Endothelial cell of umbilical vein (primary cell): ENCODE results near the gene IL1RL2. TPM values are rescaled to one million over a fixed set of nuclear protein-coding genes. Genes with fewer than 3 reads are reported as not detected.

ENCODE experiments used
- BruUV-seq: library from RNA; stranded (reverse); fragments of 400-500 nt; replicated peaks from 2 replicates; lab custom pipeline; 2021; lab: Mats Ljungman, UMichigan
- CTCF ChIA-PET: fragments of 300-600, 350-600 bp; sonication (Branson Sonifier 250); formaldehyde crosslinking; loops from one replicate; lab custom pipeline; 2021; ENCODE audit warnings: antibody characterized with exemption, inconsistent platforms; lab: Charles Lee
- POLR2A ChIA-PET: fragments of 300-600, 350-600 bp; sonication (Branson Sonifier 250); formaldehyde crosslinking; loops from one replicate; lab custom pipeline; 2021; ENCODE audit warnings: antibody characterized with exemption, inconsistent platforms; lab: Charles Lee
- DNase-seq: peaks from one replicate; pipeline ENCODE4 v3.0.0-alpha.2; 2011; ENCODE audit warnings: low read depth, low spot score
- FAIRE-seq: peaks from 2 replicates; lab custom pipeline; 2011; peaks lifted over from hg19 to GRCh38; lab: Jason Lieb, UNC
- H2AFZ ChIP-seq: 2 replicates; pipeline ENCODE4 v1.6.0; 2012; ENCODE audit warnings: low read depth, low read length, control low read depth, inconsistent platforms
- H3K27ac ChIP-seq: 2 replicates; pipeline ENCODE4 v1.5.1; 2011; ENCODE audit warnings: low read depth, mild to moderate bottlenecking, control low read depth, low read length, moderate library complexity; ENCODE audit not compliant: insufficient read depth
- H3K27me3 ChIP-seq, 2 experiments: 2 replicates each; pipeline versions ENCODE4 v1.6.0 to v1.6.1; 2011; ENCODE audit warnings: low read length in 2 of 2, mixed read lengths in 1 of 2; ENCODE audit not compliant: control insufficient read depth in 2 of 2, insufficient read depth in 2 of 2
- H3K36me3 ChIP-seq, 2 experiments: 2 replicates in 1 of 2; 3 replicates in 1 of 2; pipeline ENCODE4 v1.5.1; 2011; ENCODE audit warnings: low read length in 2 of 2, mild to moderate bottlenecking in 1 of 2, moderate library complexity in 1 of 2; ENCODE audit not compliant: control insufficient read depth in 2 of 2, insufficient read depth in 2 of 2; ENCODE audit errors: extremely low read depth in 1 of 2
- H3K4me1 ChIP-seq: 3 replicates; pipeline ENCODE4 v1.5.1; 2011; ENCODE audit warnings: mild to moderate bottlenecking, low read length; ENCODE audit not compliant: control insufficient read depth, insufficient read depth; ENCODE audit errors: extremely low read depth
- H3K4me2 ChIP-seq: 2 replicates; pipeline ENCODE4 v1.6.1; 2011; ENCODE audit warnings: low read length, control low read depth, mixed read lengths; ENCODE audit not compliant: insufficient read depth
- H3K4me3 ChIP-seq, 3 experiments: fragments of 200-600 bp in 1 of 3; sonication (generic), shearing (Covaris generic) in 1 of 3; replicated peaks in 1 of 3; 2 replicates each; pipeline ENCODE4 v1.5.1; 2011 to 2016; ENCODE audit warnings: control low read depth in 3 of 3, low read length in 3 of 3, mild to moderate bottlenecking in 2 of 3, inconsistent platforms in 1 of 3, low read depth in 1 of 3, moderate library complexity in 1 of 3; ENCODE audit not compliant: insufficient read depth in 1 of 3
- H3K79me2 ChIP-seq: 2 replicates; pipeline ENCODE4 v1.6.0; 2012; ENCODE audit warnings: low read length, inconsistent platforms; ENCODE audit not compliant: control insufficient read depth, insufficient read depth
- H3K9ac ChIP-seq: replicated peaks from 2 replicates; pipeline ENCODE3; 2011; ENCODE audit warnings: low read length, control low read depth; ENCODE audit not compliant: insufficient read depth; ENCODE audit errors: extremely low read depth
- H3K9me1 ChIP-seq: replicated peaks from 3 replicates; pipeline ENCODE4 v1.6.0; 2011; ENCODE audit warnings: mild to moderate bottlenecking, low read length; ENCODE audit not compliant: control insufficient read depth, insufficient read depth; ENCODE audit errors: extremely low read depth
- H3K9me3 ChIP-seq: replicated peaks from 2 replicates; pipeline ENCODE4 v1.5.1; 2012; ENCODE audit warnings: low read length, inconsistent platforms; ENCODE audit not compliant: control insufficient read depth, insufficient read depth
- H4K20me1 ChIP-seq: replicated peaks from 2 replicates; pipeline ENCODE3; 2011; ENCODE audit warnings: mild to moderate bottlenecking, low read length; ENCODE audit not compliant: control insufficient read depth, insufficient read depth; ENCODE audit errors: extremely low read depth
- EZH2 ChIP-seq: IDR thresholded peaks from 2 replicates; pipeline ENCODE4 v1.6.1; 2012; ENCODE audit warnings: borderline replicate concordance, low read depth, mild to moderate bottlenecking, moderate library complexity, low read length, inconsistent platforms; ENCODE audit not compliant: severe bottlenecking
- FOS ChIP-seq: IDR thresholded peaks from 2 replicates; pipeline ENCODE4 v1.6.1; 2011; ENCODE audit warnings: mild to moderate bottlenecking, low read length, moderate library complexity, borderline replicate concordance; ENCODE audit not compliant: insufficient read depth
- GATA2 ChIP-seq: IDR thresholded peaks from 2 replicates; pipeline ENCODE4 v1.7.0; 2011; ENCODE audit warnings: low read depth, mild to moderate bottlenecking, moderate library complexity, mixed read lengths, low read length; ENCODE audit not compliant: insufficient read length, insufficient read depth
- JUN ChIP-seq: IDR thresholded peaks from 2 replicates; pipeline ENCODE4 v1.6.1; 2011; ENCODE audit warnings: borderline replicate concordance, low read depth; ENCODE audit not compliant: insufficient read length, insufficient read depth
- MYC ChIP-seq: IDR thresholded peaks from one replicate; pipeline ENCODE4 v1.6.1; 2011; ENCODE audit warnings: mild to moderate bottlenecking, low read depth, low read length
- POLR2A ChIP-seq: IDR thresholded peaks from 2 replicates; pipeline ENCODE4 v1.6.1; 2012; ENCODE audit warnings: low read depth, mild to moderate bottlenecking, control low read depth, low read length
- POLR2AphosphoS5 ChIP-seq: IDR thresholded peaks from 2 replicates; pipeline ENCODE4 v1.6.1; 2012; ENCODE audit warnings: low read depth, mild to moderate bottlenecking, control low read depth, low read length, moderate library complexity; ENCODE audit not compliant: insufficient read depth
- dilution Hi-C: fragments of 300-500 bp; cut with MboI; formaldehyde crosslinking; loops from one replicate; pipeline ENCODE4 v1.15.0; 2019; ENCODE audit warnings: low sequenced_read_pairs; ENCODE audit not compliant: extremely low pct_ligation_motif_present
- intact Hi-C: fragments of 100-400 bp; cut with micrococcal nuclease; formaldehyde crosslinking; loops from one replicate; pipeline ENCODE4 v1.10.0; 2022
- polyA plus RNA-seq, 4 experiments: library from polyadenylated mRNA; depleted of rRNA in 3 of 4; stranded (reverse) in 3 of 4; unstranded in 1 of 4; fragments of >200 nt; gene quantifications; 2 replicates each; pipeline versions ENCODE4 v1.2.1 to v1.2.3, GENCODE V29; 2011 to 2012; ENCODE audit warnings: missing spikeins in 1 of 4
- total RNA-seq: library from RNA; stranded (reverse); gene quantifications from 2 replicates; pipeline ENCODE4 v1.2.3, GENCODE V29; 2021
- TF ChIP-seq, protein P1 (sequence below): IDR thresholded peaks from 2 replicates; pipeline ENCODE4 v1.6.1; 2011; ENCODE audit not compliant: insufficient read depth, insufficient read length
- TF ChIP-seq, protein P2 (sequence below), 2 donors: IDR thresholded peaks; 1 replicate in 1 of 2; 2 replicates in 1 of 2; pipeline ENCODE4 v1.5.1; 2011; ENCODE audit warnings: low read length in 2 of 2, mild to moderate bottlenecking in 2 of 2, moderate library complexity in 2 of 2, control low read depth in 1 of 2, inconsistent platforms in 1 of 2, low read depth in 1 of 2; ENCODE audit not compliant: insufficient read depth in 1 of 2; ENCODE audit errors: extremely low read depth in 1 of 2

IL1RL2 gene
- total and polyA plus RNA-seq, 2 donors (not counting 3 experiments of a cell fraction or from before 2014, with no cell fraction given), result 0.11 TPM; not detected in 1

DNA sequence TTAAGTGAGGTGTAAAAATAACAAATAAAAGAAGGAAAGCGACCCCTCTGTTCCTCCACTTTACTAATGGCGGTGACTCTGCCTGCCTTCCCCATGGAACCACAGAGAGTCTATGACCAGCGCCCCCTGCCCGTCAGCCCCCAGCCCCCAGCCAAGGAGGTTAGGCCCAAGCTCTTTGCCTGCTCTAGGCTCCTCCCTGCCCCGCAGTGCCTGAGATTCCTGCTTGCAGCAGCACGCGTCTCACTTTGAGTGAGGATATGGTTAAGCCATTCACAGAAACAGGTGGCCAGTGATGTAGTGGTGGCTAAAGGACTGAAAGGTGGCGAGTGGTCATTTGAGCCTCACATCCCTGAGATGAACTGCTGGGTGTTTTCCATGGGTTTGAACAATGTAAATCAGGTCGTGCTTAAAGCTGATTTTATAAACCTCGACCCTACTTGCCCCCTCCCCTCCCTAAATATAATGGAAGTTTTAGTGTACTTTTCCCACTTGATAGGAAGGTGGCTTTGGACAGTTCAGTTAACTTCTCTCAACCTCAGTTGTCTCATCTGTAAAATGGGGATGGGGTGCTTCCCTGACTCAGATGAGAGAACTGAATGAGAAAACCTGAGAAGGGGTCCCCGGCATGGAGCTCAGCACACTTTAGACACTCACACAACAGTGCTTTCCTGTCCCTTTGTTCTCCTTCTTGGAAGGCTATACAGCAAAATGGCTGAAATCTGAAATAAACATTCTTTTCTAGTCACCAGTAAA lies 46.5 kb downstream of the IL1RL2 start:
- no peaks in the 10 kb centered on the region for H3K9me3 ChIP-seq
- H4K20me1 ChIP-seq, result no peaks in the 10 kb centered on the region
- dilution Hi-C loops (no loop called here), intact Hi-C loops (no loop called here)
- DNase-seq, result no peak
- no peaks in the 10 kb centered on the region for H3K27me3 ChIP-seq
- no peaks in the 10 kb centered on the region for H3K79me2 ChIP-seq
- H2AFZ ChIP-seq, result no peak overlapping the region
- FAIRE-seq, result no peak
- H3K4me3 ChIP-seq, result no peak overlapping the region
- no peak overlapping the region for H3K4me2 ChIP-seq
- BruUV-seq, result no TSS peak
- H3K9ac ChIP-seq, result no peak overlapping the region
- no peaks in the 10 kb centered on the region for H3K9me1 ChIP-seq
- POLR2A ChIA-PET, result interaction anchor here (0.6 kb wide), 1 partner anchor 229 kb away, joined by 6 read pairs; no protein-coding TSS in a partner anchor
- peaks cover 5% of the 10 kb centered on the region for H3K4me1 ChIP-seq
- TF ChIP-seq EZH2, result no peak
- TF ChIP-seq, protein P1, sequence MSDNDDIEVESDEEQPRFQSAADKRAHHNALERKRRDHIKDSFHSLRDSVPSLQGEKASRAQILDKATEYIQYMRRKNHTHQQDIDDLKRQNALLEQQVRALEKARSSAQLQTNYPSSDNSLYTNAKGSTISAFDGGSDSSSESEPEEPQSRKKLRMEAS, result no peak
- no peak for TF ChIP-seq POLR2AphosphoS5
- TF ChIP-seq JUN, result no peak
- TF ChIP-seq, protein P2, sequence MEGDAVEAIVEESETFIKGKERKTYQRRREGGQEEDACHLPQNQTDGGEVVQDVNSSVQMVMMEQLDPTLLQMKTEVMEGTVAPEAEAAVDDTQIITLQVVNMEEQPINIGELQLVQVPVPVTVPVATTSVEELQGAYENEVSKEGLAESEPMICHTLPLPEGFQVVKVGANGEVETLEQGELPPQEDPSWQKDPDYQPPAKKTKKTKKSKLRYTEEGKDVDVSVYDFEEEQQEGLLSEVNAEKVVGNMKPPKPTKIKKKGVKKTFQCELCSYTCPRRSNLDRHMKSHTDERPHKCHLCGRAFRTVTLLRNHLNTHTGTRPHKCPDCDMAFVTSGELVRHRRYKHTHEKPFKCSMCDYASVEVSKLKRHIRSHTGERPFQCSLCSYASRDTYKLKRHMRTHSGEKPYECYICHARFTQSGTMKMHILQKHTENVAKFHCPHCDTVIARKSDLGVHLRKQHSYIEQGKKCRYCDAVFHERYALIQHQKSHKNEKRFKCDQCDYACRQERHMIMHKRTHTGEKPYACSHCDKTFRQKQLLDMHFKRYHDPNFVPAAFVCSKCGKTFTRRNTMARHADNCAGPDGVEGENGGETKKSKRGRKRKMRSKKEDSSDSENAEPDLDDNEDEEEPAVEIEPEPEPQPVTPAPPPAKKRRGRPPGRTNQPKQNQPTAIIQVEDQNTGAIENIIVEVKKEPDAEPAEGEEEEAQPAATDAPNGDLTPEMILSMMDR (IDR thresholded peaks at IDR 0.05; ENCODE audit: extremely low read depth in 1 of 2, insufficient read depth in 1 of 2, low read depth in 1 of 2, low read length in 2 of 2), result no peak
- no peak for TF ChIP-seq GATA2
- TF ChIP-seq MYC, result no peak
- TF ChIP-seq POLR2A, result no peak
- TF ChIP-seq FOS, result no peak
- CTCF ChIA-PET, result interaction anchor here (3.7 kb wide), 1 partner anchor 213 kb away, joined by 22 read pairs; no protein-coding TSS in a partner anchor
- H3K36me3 ChIP-seq, result no peaks in the 10 kb centered on the region
- H3K27ac ChIP-seq, result no peak overlapping the region
